Left cardiac atrium (tissue), 4 donors: ENCODE measurements around the gene NUDC. TPM values are rescaled to one million over a fixed set of nuclear protein-coding genes. Genes with fewer than 3 reads are reported as not detected.
A peak's percentile ranks its signal among the peaks of the same experiment; 100 is the strongest.
"Not testable (repeated sequence)": the region's sequence is repeated elsewhere in the genome, so short reads cannot be mapped to it uniquely, and the experiment has no call there.

Experiments used
- ATAC-seq, 2 donors: fragments of 200-7000 bp; cut with Tn5 transposase; one replicate each; pipeline ENCODE4 v1.9.1; 2020; ENCODE audit warnings: mild to moderate bottlenecking in 2 of 2, moderate library complexity in 2 of 2
- DNase-seq: peaks from one replicate; pipeline ENCODE4 v3.0.0-alpha.2; 2020
- intact Hi-C, 2 donors: fragments of 100-400 bp; cut with DNase I; formaldehyde crosslinking; loops; one replicate each; pipeline versions ENCODE4 v1.14.1 to v1.15.1; 2022 to 2023
- long read RNA-seq: library from polyadenylated mRNA; unstranded; transcript quantifications from one replicate; pipeline ENCODE4 v2.0.0, GENCODE V29; 2021
- total RNA-seq, 2 donors: library from RNA; stranded (reverse); fragmentation: NEBNext Ultra II Directional; extraction: Animal tissue kit (Norgen Biotek cat#: 25700); gene quantifications; one replicate each; pipeline ENCODE4 v1.2.1, GENCODE V29; 2021
- donor health status: DM: no; HTN: yes; CAD: no.
- donor health status: DM: no; HTN: yes; CAD: no; lungs with severe emphysema.
- donor health status: DM: yes; HTN: yes; CAD: no.
- donor health status: Dilated cardiomyopathy.

The NUDC gene
- 10 to 100 TPM; 65.8 to 65.9 TPM for total RNA-seq
- long read RNA-seq, transcript NUDC-201 (9 exons, 1,800 nt), result major isoform, 361 of 378 reads
- long read RNA-seq, partial matches to known transcripts, result 4 of 378 reads
- long read RNA-seq, other reads (novel, unspliced or antisense), result 13 of 378 reads

DNA sequence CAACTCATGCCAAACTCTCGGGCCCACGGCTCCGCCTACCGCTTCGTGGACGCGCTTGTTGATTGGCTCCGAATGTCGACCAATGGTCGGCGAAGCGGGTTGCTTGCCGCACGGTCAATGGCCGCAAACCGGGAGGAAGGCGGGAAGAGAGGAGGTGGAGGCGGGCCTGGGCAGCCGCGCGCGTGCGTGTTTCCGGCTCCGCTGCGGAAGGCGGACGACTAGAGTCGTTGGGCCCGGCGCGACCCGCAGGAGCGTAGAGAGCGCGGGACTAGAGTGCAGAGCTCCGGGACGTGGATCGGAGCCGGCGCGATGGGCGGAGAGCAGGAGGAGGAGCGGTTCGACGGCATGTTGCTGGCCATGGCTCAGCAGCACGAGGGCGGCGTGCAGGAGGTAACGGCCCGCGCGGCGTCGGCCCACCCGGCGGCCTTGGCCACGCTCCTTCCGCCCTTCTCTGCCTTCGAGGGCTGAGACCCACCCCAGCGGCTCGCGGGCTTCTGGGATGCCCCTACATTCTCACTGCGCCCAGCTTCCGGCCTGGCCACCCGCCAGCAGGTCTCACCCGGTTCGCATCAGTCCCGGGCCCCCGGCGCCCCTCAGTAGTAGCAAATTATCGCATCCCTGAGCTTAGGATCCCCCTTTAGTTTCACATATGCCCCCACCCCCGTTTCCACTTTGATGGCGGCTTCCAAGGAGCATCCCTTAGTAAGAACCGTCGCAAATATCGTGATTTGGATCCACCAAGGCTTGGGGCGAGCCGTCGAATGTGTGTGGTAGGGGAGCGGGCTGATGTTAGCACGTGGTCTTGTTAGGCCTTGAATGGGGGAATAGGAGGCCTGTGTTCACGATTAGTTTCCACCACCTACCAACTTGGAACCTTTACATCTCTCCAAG lies at the start of gene NUDC:
Gene NUDC (plus strand): TSS at position 204 of the 891 bp plus-strand sequence. CDS start 106 bp downstream, at position 310.
- peak; percentile 98 for DNase-seq
- intact Hi-C loops, result no loop called here
- ATAC-seq, result peak; percentile 99

DNA sequence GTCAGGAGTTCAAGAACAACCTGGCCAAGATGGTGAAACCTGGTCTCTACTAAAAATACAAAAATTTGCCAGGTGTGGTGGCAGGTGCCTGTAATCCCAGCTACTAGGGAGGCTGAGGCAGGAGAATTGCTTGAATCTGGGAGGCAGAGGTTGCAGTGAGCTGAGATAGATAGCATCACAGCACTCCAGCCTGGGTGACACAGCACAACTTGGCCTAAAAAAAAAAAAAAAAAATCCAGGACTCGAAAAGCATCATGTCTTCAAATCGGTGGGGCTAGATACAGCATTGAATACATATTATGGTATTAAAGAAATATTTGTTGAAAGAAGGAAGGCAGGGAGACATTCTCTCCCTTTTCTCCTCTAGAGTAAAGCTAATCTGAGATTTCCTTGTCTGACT lies 48.4 kb upstream of the NUDC start:
- intact Hi-C loops, DNase-seq, ATAC-seq: not testable (repeated sequence)

GRCh38 chr1:26874896-26875295 lies 46.6 kb upstream of the NUDC start:
- ATAC-seq, result no peak
- DNase-seq, result no peak
- intact Hi-C loops, result loop anchor here (5.0 kb wide), 2 partner anchors 63 to 273 kb away; no protein-coding TSS in a partner anchor

DNA sequence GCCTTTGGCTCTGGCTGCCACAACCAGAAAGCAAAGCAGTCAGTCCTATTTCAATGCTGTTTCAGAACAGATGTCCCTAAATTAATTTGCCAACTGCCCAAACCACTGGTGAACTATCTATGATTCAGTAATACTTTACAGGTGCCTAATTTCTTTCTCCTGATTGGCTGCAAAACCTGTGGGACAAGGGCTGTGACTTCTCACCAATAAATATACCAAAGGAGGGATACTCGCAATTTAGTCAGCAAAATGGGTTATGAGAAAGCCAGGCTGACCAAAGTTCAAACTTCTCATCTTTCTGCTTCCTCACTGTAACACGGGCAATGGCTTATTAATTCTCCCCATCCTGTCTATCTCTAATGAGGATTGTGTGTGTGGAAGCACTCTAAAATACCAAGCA lies 44.2 kb upstream of the NUDC start:
- DNase-seq (no peak), ATAC-seq (no peak)
- intact Hi-C loops, result loop anchor here (5.0 kb wide), 2 partner anchors 65 to 275 kb away; no protein-coding TSS in a partner anchor

DNA sequence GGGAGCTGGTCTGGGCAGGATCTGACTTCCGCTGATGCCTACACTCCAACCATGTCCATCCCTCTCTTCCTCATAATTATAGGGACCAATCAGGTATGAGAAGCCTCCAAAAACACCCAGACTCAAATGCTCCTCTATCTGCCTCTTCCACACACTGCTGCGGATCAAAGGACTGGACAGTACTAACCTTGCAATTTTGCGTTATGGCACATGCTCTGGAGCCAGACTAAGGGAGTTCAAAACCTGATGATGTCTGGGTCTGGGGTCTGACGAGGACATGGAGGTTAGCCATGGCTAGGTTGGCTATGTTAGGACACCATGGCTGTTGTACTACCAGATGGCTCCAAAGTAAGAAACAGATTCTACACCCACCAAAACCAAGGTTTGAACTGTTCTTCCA lies 41.8 kb upstream of the NUDC start:
- intact Hi-C loops, result loop anchor here (2.0 to 5.0 kb wide), 3 partner anchors 27 to 277 kb away; no protein-coding TSS in a partner anchor
- DNase-seq, result no peak
- no peak for ATAC-seq

- intact Hi-C loops, ATAC-seq, DNase-seq: not testable (repeated sequence)
These were observed 39.9 kb upstream of the NUDC start for GRCh38 chr1:26881611-26882010.

DNA sequence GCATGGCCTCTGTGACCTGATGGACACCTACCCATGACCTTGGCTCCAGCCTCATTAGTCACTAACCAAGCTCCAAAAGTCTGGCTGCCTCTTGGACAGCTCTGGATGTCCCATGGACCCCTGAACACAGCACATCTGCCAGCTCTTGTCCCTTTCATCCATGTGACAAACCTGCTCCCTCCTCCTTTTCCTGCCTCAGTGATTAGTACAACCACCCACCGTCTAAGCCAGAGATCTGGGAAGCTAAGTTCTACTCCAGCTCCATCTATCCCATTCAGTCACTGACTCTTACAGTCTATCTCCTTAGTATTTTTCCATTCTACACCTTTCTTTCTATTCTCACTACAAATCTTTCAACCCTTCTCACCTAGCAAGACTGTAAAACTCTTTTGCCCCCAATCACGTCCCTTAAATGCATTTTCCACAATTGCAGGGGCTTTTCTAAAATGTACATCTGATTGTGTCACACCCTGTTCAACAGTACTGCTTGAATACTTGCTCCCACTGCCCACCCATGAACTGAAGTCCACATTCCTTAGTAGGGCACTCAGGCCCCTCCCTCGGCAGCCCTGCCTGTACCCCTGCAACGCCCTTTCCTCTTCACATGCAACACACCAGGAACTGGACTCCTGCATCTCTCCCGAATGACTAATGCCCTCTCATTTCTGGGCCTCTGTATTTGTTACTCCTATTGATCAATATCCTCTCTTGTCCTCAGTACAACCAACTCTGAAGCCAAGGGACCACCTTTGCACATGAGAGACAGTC lies 38.7 kb upstream of the NUDC start:
- no peak for ATAC-seq

DNA sequence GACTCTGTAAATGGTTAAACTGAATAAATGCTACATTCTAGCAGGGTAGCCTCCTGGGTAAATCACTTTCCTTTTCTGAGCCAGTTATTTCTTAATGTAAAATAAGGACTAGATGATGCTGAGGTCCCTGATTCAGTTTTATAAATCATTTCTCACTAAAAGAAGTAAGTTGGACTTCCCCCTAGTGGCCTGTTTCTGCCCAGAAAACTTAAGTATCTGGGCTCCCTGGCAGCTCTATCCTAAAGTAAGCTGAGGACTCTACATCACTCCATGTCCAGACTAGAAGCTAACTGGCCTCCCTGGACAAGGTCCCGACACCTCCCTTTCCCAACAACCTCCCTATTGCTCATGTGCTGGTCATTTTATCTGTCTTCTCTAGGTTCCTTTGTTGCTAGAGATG lies 34.4 kb upstream of the NUDC start:
- no peak for DNase-seq
- ATAC-seq, result no peak

More for the DNA sequence above, 38.7 kb upstream of the NUDC start:
- no peak for DNase-seq
- intact Hi-C loops, result no loop called here

DNA sequence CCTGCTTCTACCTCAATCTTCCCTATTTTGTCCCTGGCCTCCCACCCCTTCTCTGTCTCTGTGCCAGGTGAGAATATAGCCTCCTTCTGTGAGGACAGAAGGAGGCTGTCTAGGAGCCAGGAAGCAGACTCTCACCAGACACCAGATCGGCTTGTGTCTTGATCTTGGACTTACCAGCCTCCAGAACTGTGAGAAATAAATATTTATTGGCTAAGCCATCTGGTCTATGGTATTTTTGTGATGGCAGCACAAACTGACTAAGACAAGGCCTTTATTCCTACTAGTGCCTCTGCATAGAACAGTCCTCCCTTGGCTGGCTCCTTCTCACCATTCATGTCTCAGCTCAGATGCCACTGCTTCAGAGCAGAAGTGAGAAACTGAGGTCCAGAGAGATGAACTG lies 33.3 kb upstream of the NUDC start:
- no peak for ATAC-seq

More for the DNA sequence above, 34.4 kb upstream of the NUDC start:
- intact Hi-C loops, result no loop called here

DNA sequence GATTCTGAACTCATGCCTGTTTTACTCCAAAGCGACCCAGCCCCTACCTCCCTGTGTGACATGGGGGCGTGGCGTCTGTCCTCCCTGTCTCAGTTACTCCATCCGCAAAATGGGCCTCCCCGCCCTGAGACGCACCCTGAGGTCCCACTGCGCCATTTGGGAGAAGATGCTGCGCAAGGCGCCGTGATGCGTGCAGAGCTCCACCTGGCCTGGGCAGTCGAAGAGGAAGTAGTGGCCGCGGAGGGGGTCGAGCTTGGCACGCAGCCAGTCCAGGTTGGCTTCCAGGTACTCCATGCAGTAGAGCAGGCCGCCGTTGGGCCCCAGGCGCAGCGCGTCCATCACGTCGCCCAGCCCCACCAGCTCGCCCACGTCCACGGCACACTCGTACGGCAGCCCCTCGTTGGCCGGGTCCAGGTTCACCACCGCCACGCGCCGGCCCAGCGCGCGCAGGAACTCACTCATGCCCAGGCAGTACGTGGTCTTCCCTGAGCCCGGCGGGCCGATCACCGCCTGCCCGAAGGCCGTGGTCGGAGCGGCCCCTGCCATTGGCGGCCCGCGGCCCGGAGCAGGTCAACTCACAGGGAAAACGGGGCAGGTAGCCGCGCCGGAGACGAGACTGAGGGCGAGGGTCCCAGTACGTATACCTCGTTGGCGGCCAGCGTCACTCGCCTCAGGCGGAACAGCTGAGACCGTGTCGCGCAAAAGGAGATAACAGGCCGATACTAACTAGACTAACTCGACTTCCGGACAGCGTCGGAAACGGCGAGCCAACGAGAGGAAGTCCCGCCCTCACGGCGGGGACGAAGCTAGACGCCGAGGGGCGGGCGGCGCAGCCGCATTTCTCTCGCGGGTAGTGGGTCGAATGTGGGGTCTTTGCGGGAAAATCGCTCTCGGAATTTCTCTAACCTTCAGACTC lies 31.7 kb upstream of the NUDC start, which contains the start of gene GPN2:
Gene GPN2 (minus strand): TSS at position 733 of the 916 bp plus-strand sequence. CDS start 187 bp downstream, at position 546.
- DNase-seq (peak; percentile 86), ATAC-seq (peak; percentile 95)
- intact Hi-C loops, result no loop called here

More for the DNA sequence above, 33.3 kb upstream of the NUDC start:
- DNase-seq, result no peak
- intact Hi-C loops, result no loop called here

DNA sequence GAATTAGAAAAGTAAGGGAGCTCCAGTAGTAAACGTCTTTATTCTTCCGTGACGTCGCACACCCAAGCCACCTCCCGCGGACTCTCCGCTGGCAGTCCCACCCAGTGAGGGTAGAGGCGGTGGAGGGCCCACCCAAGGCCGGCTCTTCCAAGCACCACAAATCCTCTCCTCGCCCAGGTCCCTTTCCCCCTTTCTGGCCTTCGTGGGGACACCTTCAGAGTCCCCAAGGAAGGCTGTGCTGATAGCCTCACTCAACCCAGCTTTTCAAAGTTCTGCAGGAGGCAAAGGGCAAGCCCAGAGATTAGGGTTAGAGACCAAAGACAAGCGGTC lies 31.1 kb upstream of the NUDC start:
- DNase-seq (no peak), ATAC-seq (peak; percentile 49 to 51)
- intact Hi-C loops, result no loop called here

GRCh38 chr1:26894263-26894662 lies 27.3 kb upstream of the NUDC start:
- DNase-seq, result no peak
- ATAC-seq, result no peak
- intact Hi-C loops, result no loop called here

DNA sequence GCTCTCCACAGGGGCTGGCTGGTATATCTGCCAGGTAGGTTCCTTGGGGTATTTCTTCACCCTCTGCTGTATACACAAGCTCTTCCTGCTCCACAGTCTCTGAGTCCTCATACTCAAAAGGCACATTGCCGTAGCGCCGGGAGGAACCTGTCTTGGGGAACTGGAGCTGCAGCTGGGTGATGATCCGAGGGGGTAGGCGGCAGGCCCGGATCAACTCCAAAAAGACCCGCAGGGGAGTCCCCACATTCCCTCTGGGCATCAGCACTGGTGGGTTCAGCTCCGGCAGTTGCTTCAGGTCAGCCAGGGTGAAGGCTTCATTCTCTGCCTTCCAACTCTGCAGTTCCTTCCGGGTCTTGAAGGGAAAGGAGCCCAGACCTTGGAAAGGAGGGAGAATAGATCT lies 24.2 kb upstream of the NUDC start:
- intact Hi-C loops, result no loop called here
- DNase-seq (no peak), ATAC-seq (no peak)

DNA sequence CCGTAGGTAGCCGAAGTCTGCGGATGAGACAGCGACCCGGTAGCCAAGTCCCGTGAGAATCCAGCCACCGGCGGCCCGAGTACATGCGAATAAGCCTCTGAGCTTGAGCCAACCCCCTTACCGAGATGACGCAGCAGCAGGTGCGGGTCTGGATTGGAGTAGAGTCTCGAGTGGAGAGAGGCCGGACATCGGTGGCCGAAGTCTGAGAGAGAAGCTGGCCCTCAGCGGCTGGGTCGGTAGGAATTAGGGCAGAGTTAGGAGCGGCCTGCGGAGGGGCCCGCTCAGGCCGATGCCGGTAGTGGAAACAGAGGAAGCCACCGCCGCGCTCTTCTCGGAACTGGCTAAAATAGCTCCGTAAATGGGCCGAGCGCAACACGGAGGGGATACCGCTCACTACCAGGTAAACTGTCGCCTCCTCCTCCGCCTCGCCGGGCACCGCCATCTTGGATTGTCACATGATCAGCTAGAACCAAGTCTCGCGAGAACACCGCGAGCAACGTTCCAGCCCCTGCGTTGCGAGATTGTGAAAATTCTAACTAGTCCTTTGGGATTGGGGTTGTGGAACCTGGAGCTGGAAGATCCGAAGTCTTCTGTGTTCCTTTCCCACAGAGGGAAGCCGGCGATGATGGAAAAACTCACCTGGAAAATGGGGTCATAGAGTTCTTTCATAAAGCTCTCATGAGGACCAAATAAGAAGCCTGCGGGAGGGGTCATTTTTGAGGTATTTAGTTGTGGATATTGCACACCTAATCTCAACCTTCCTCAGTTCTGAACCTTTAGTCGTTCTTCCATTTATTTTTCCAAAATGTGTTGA lies 21.3 kb upstream of the NUDC start, which contains the start of gene GPATCH3:
Gene GPATCH3 (minus strand): TSS at position 467 of the 814 bp plus-strand sequence. CDS start 25 bp downstream, at position 442.
- peak; percentile 95 for DNase-seq
- intact Hi-C loops, result no loop called here
- peak; percentile 94 to 96 for ATAC-seq

GRCh38 chr1:26900815-26901511 lies 20.6 kb upstream of the NUDC start:
- no peak for ATAC-seq
- no peak for DNase-seq
- intact Hi-C loops, result no loop called here

DNA sequence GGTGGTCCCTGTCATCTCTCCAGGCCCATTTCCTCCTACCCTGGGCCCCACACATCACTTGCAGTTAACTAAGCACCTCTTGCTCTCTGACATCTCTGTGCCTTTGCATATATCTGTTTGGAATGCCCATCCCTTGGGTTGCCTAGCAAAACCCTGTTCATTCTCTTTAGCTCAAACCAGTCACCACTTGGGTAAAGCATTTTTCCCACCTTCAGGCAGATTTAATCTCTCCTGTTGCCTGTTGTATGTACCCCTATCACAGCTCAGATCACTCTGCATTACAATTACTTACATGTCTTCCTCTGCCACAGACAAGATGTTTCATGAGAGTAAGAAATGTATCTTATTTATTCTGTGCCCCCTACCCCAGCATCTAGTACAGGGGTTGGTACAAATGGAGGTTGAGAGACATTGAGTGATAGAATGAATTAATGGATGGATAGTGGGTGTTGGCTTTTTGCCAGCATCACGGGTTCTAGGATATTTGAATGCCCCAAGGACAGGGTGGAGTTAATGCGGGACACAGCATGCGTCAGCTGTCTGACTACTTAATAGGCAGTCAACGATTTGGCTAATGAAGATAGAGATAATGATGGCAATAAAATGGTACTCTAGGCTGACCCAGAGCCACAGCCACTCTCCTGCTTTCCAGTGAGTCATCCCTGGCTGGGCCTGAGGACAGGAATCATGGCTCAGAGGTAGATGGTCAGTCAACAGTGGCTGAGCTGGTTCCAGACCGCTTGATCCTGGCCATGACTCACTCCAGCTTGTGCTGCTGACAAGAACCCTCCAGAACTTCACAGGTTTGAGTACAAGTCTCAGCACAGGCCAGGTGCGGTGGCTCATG lies 14.2 kb upstream of the NUDC start:
- intact Hi-C loops, result no loop called here
- ATAC-seq (peak in 1 of 2 donors; percentile 84), DNase-seq (no peak)
